SK-N-MC (cell line): Measurements from ENCODE around the gene HHAT.

ENCODE experiments used
- EZH2 ChIP-seq: fragments of 200-600 bp; sonication (generic); IDR thresholded peaks from one replicate; pipeline ENCODE4 v1.6.1; 2017; ENCODE audit warnings: antibody characterized with exemption
- FOXP2 ChIP-seq: optimal IDR thresholded peaks from 2 replicates; pipeline ENCODE3; 2011; ENCODE audit warnings: mild to moderate bottlenecking, moderate library complexity; ENCODE audit not compliant: insufficient read depth; ENCODE audit errors: extremely low read length, control extremely low read depth
- POLR2AphosphoS5 ChIP-seq: IDR thresholded peaks from 2 replicates; pipeline ENCODE4 v1.6.1; 2012; ENCODE audit warnings: mild to moderate bottlenecking, low read depth, low read length, borderline replicate concordance

DNA sequence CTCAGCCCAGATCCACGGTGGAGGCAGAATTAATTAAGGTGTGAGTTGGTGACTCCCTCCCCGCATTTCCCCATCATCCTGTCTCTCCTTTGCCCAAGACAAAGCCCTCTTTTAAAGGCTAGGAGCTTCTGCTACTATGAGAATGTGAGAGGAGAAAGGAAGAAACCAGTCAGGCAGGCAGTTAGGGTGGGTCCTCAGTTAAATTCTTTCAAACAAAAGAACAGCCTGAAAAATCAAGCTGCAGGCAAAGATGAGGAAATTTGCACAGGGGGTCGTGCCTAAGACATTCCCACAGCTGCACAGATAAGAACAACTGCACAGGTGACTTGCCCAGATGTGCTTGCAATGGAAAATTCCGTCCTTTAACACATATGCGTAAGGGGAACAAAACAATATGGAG is 48.5 kb upstream of the HHAT start:
- TF ChIP-seq POLR2AphosphoS5 (no peak), EZH2 (no peak), FOXP2 (no peak)
